BE2C (cell line): ENCODE results near the gene CCDC73.
A peak's percentile ranks its signal among the peaks of the same experiment; 100 is the strongest.

ENCODE experiments used
- DNase-seq: peaks from one replicate; pipeline ENCODE4 v3.0.0-alpha.2; 2020
- H3K27me3 ChIP-seq: fragments of 250-450 bp; sonication (Bioruptor Pico); 2 replicates; pipeline ENCODE4 v1.5.1; 2020; ENCODE audit warnings: mild to moderate bottlenecking
- H3K36me3 ChIP-seq: fragments of 250-450 bp; sonication (Bioruptor Pico); 2 replicates; pipeline ENCODE4 v1.5.1; 2020; ENCODE audit warnings: mild to moderate bottlenecking
- H3K4me1 ChIP-seq: fragments of 250-450 bp; sonication (Bioruptor Pico); 2 replicates; pipeline ENCODE4 v1.5.1; 2020
- H3K4me3 ChIP-seq: 2 replicates; pipeline ENCODE4 v1.5.1; 2011; ENCODE audit warnings: low read depth, low read length
- H3K9me3 ChIP-seq: fragments of 250-450 bp; sonication (Bioruptor Pico); 2 replicates; pipeline ENCODE4 v1.5.1; 2020
- CTCF ChIP-seq: IDR thresholded peaks from 2 replicates; pipeline ENCODE4 v1.5.1; 2012; ENCODE audit warnings: mild to moderate bottlenecking, low read depth, low read length

Gene CCDC73

GRCh38 chr11:32583459-32584271 is 210.8 kb downstream of the CCDC73 start, which contains the start of gene EIF3M:
TSS of gene EIF3M (plus strand) at chr11:32583831. CDS start at chr11:32583888, 57 bp downstream.
- H3K27me3 ChIP-seq, result no peaks in the 10 kb centered on the region
- no peaks in the 10 kb centered on the region for H3K9me3 ChIP-seq
- peak; percentile 92 for DNase-seq
- H3K4me3 ChIP-seq, result peak within 1 kb of the TSS; percentile 85
- no peak for TF ChIP-seq CTCF
- peaks cover 3% of the 10 kb centered on the region for H3K36me3 ChIP-seq
- no peaks in the 10 kb centered on the region for H3K4me1 ChIP-seq

GRCh38 chr11:32581556-32581955 is 212.9 kb downstream of the CCDC73 start:
- H3K4me1 ChIP-seq, result no peaks in the 10 kb centered on the region
- H3K27me3 ChIP-seq, result no peaks in the 10 kb centered on the region
- H3K36me3 ChIP-seq, result no peaks in the 10 kb centered on the region
- TF ChIP-seq CTCF, result no peak
- no peak for DNase-seq
- H3K9me3 ChIP-seq, result no peaks in the 10 kb centered on the region
- no peak overlapping the region for H3K4me3 ChIP-seq

GRCh38 chr11:32580967-32581366 is 213.5 kb downstream of the CCDC73 start:
- no peaks in the 10 kb centered on the region for H3K36me3 ChIP-seq
- no peak overlapping the region for H3K4me3 ChIP-seq
- H3K9me3 ChIP-seq, result no peaks in the 10 kb centered on the region
- H3K4me1 ChIP-seq, result no peaks in the 10 kb centered on the region
- DNase-seq, result no peak
- TF ChIP-seq CTCF, result no peak
- no peaks in the 10 kb centered on the region for H3K27me3 ChIP-seq

GRCh38 chr11:32576456-32576855 is 218.0 kb downstream of the CCDC73 start:
- no peak for DNase-seq
- Histone ChIP-seq H3K27me3 (no peaks in the 10 kb centered on the region), H3K4me1 (no peaks in the 10 kb centered on the region), H3K36me3 (no peaks in the 10 kb centered on the region), H3K9me3 (no peaks in the 10 kb centered on the region), H3K4me3 (no peak overlapping the region)
- no peak for TF ChIP-seq CTCF

- Histone ChIP-seq H3K9me3 (no peaks in the 10 kb centered on the region), H3K27me3 (no peaks in the 10 kb centered on the region), H3K4me3 (no peak overlapping the region), H3K4me1 (no peaks in the 10 kb centered on the region), H3K36me3 (no peaks in the 10 kb centered on the region)
- TF ChIP-seq CTCF, result no peak
- DNase-seq, result no peak
Measured at GRCh38 chr11:32575070-32575469, 219.4 kb downstream of the CCDC73 start.

- no peaks in the 10 kb centered on the region for H3K4me1 ChIP-seq
Measured at GRCh38 chr11:32574421-32574820, 220.0 kb downstream of the CCDC73 start.

More at GRCh38 chr11:32574421-32574820, 220.0 kb downstream of the CCDC73 start:
- no peaks in the 10 kb centered on the region for H3K9me3 ChIP-seq
- H3K36me3 ChIP-seq, result no peaks in the 10 kb centered on the region
- no peaks in the 10 kb centered on the region for H3K27me3 ChIP-seq
- no peak for TF ChIP-seq CTCF
- H3K4me3 ChIP-seq, result no peak overlapping the region
- no peak for DNase-seq
